CD4-positive, alpha-beta memory T cell (primary cell): ENCODE measurements around the gene TESK1. TPM values are rescaled to one million over a fixed set of nuclear protein-coding genes. Genes with fewer than 3 reads are reported as not detected.

Experiments used
- CTCF ChIA-PET: fragments of 350-600 bp; sonication (Branson Sonifier 250); formaldehyde crosslinking; loops from one replicate; lab custom pipeline; 2021; ENCODE audit warnings: inconsistent platforms; ENCODE audit not compliant: partially characterized antibody; lab: Charles Lee
- POLR2A ChIA-PET: fragments of 350-600 bp; sonication (Branson Sonifier 250); formaldehyde crosslinking; loops from one replicate; lab custom pipeline; 2021; ENCODE audit not compliant: partially characterized antibody; lab: Charles Lee
- DNase-seq, 5 donors: peaks; one replicate each; pipeline versions ENCODE4 v3.0.0 to v3.0.0-alpha.2; 2020 to 2022; ENCODE audit warnings: mixed read lengths in 1 of 5
- H3K27ac ChIP-seq: one replicate; pipeline ENCODE4 v1.7.0; 2013; ENCODE audit warnings: low read depth, low read length
- H3K27me3 ChIP-seq: 2 replicates; pipeline ENCODE4 v1.7.0; 2013; ENCODE audit warnings: mild to moderate bottlenecking, low read length, moderate library complexity; ENCODE audit not compliant: insufficient read depth
- H3K36me3 ChIP-seq: 2 replicates; pipeline ENCODE4 v1.7.0; 2013; ENCODE audit warnings: mild to moderate bottlenecking, low read length, moderate library complexity; ENCODE audit not compliant: insufficient read depth
- H3K4me1 ChIP-seq: 2 replicates; pipeline ENCODE4 v1.7.0; 2013; ENCODE audit warnings: mild to moderate bottlenecking, low read length, moderate library complexity; ENCODE audit not compliant: insufficient read depth
- H3K4me3 ChIP-seq, 2 donors: one replicate each; pipeline ENCODE4 v1.7.0; 2013; ENCODE audit warnings: low read length in 2 of 2, mild to moderate bottlenecking in 1 of 2
- H3K9me3 ChIP-seq, 2 donors: one replicate each; pipeline ENCODE4 v1.7.0; 2013; ENCODE audit warnings: low read length in 2 of 2, control low read depth in 1 of 2; ENCODE audit not compliant: control insufficient read depth in 1 of 2
- H3K27ac Mint-ChIP-seq, 7 donors: one replicate each; pipeline ENCODE4 v1.8.0; 2020 to 2021; ENCODE audit warnings: mixed read lengths in 7 of 7, mild to moderate bottlenecking in 6 of 7, inconsistent platforms in 3 of 7, moderate library complexity in 3 of 7
- H3K27me3 Mint-ChIP-seq, 2 donors: one replicate each; pipeline ENCODE4 v1.8.0; 2020 to 2021; ENCODE audit warnings: mixed read lengths in 2 of 2
- H3K36me3 Mint-ChIP-seq, 2 donors: one replicate each; pipeline ENCODE4 v1.8.0; 2020 to 2021; ENCODE audit warnings: mixed read lengths in 2 of 2, inconsistent platforms in 1 of 2, mild to moderate bottlenecking in 1 of 2
- H3K4me1 Mint-ChIP-seq, 4 donors: one replicate each; pipeline ENCODE4 v1.8.0; 2020 to 2021; ENCODE audit warnings: mixed read lengths in 4 of 4, mild to moderate bottlenecking in 1 of 4
- H3K4me3 Mint-ChIP-seq, 8 donors: one replicate each; pipeline ENCODE4 v1.8.0; 2020 to 2021; ENCODE audit warnings: mixed read lengths in 8 of 8, mild to moderate bottlenecking in 7 of 8, moderate library complexity in 6 of 8, inconsistent platforms in 3 of 8
- H3K9me3 Mint-ChIP-seq, 8 donors: one replicate each; pipeline ENCODE4 v1.8.0; 2020 to 2021; ENCODE audit warnings: mixed read lengths in 8 of 8, mild to moderate bottlenecking in 5 of 8, inconsistent platforms in 3 of 8, moderate library complexity in 1 of 8
- intact Hi-C: fragments of 100-400 bp; cut with micrococcal nuclease; formaldehyde crosslinking; loops from one replicate; pipeline ENCODE4 v1.15.1; 2023
- polyA plus RNA-seq, 2 donors: library from polyadenylated mRNA; unstranded; fragments of 300-500 nt; fragmentation: Illumina TruSeq; gene quantifications; one replicate each; pipeline ENCODE4 v1.2.3, GENCODE V29; 2021
- total RNA-seq, 2 experiments: library from RNA; stranded (reverse); gene quantifications; one replicate each; pipeline ENCODE4 v1.2.3, GENCODE V29; 2021

Gene TESK1
- total RNA-seq (10 to 100 TPM; 48.9 to 53.5 TPM), polyA plus RNA-seq (10 to 100 TPM in 1 of 2 donors, 1 to 10 TPM in 1; 3.3 to 17.1 TPM)

- peak within 1 kb of the TSS; percentile 96 to 100 (median 99) for H3K27ac Mint-ChIP-seq
- H3K27me3 Mint-ChIP-seq = no peaks in the 10 kb centered on the region
- no peaks in the 10 kb centered on the region for H3K9me3 Mint-ChIP-seq
- H3K4me3 Mint-ChIP-seq = peak within 1 kb of the TSS; percentile 95 to 100 (median 98)
- intact Hi-C loops = loop anchor here (1.0 to 2.0 kb wide), 13 partner anchors 9 to 958 kb away; partner anchors contain the start of genes CCDC107, CREB3, GALT and GBA2
- peaks cover 15 to 25% of the 10 kb centered on the region in 2 donors for H3K36me3 Mint-ChIP-seq
- Histone ChIP-seq H3K27ac (peak within 1 kb of the TSS; percentile 85), H3K9me3 (no peaks in the 10 kb centered on the region), H3K27me3 (no peaks in the 10 kb centered on the region), H3K4me3 (peak within 1 kb of the TSS; percentile 75 to 84), H3K36me3 (peaks cover 17% of the 10 kb centered on the region), H3K4me1 (peaks cover 37% of the 10 kb centered on the region)
- H3K4me1 Mint-ChIP-seq = peaks cover 25 to 47% (median 32%) of the 10 kb centered on the region in 4 donors
- CTCF ChIA-PET = interaction anchor here (0.9 to 4.4 kb wide), 8 partner anchors 11 to 277 kb away, joined by 3 to 45 read pairs (median 14); partner anchors contain the start of genes CCDC107 and RMRP
- peak; percentile 80 to 84 (median 80) for DNase-seq
- POLR2A ChIA-PET = interaction anchor here (0.6 to 4.5 kb wide), 17 partner anchors 12 to 532 kb away, joined by 3 to 71 read pairs (median 6); partner anchors contain the start of genes ARHGEF39, CCDC107, CD72 and CREB3
These were observed at the start of gene TESK1 for GRCh38 chr9:35604578-35605350. TESK1 (plus strand) TSS chr9:35605262; CDS start chr9:35605620, 358 bp downstream.

GRCh38 chr9:35555881-35556280 is 49.2 kb upstream of the TESK1 start:
- ChIA-PET POLR2A (no interaction called here), CTCF (interaction anchor here (1.2 kb wide), 1 partner anchor 438 kb away, joined by 3 read pairs; no protein-coding TSS in a partner anchor)
- DNase-seq = no peak
- Mint-ChIP-seq H3K4me3 (no peak overlapping the region), H3K27ac (peak overlapping the region in 1 of 7 donors; percentile 8), H3K4me1 (no peaks in the 10 kb centered on the region), H3K27me3 (no peaks in the 10 kb centered on the region), H3K36me3 (no peaks in the 10 kb centered on the region), H3K9me3 (no peaks in the 10 kb centered on the region)
- Histone ChIP-seq H3K36me3 (no peaks in the 10 kb centered on the region), H3K9me3 (no peaks in the 10 kb centered on the region), H3K27ac (no peak overlapping the region), H3K4me1 (no peaks in the 10 kb centered on the region), H3K4me3 (no peak overlapping the region), H3K27me3 (no peaks in the 10 kb centered on the region)
- intact Hi-C loops = no loop called here

GRCh38 chr9:35556776-35557175 is 48.3 kb upstream of the TESK1 start:
- POLR2A ChIA-PET = no interaction called here
- no peak for DNase-seq
- Histone ChIP-seq H3K9me3 (no peaks in the 10 kb centered on the region), H3K4me1 (no peaks in the 10 kb centered on the region), H3K4me3 (no peak overlapping the region), H3K27me3 (no peaks in the 10 kb centered on the region), H3K36me3 (no peaks in the 10 kb centered on the region), H3K27ac (no peak overlapping the region)
- H3K4me3 Mint-ChIP-seq = no peak overlapping the region
- intact Hi-C loops = no loop called here
- CTCF ChIA-PET = interaction anchor here (1.2 kb wide), 1 partner anchor 439 kb away, joined by 3 read pairs; no protein-coding TSS in a partner anchor
- H3K36me3 Mint-ChIP-seq = no peaks in the 10 kb centered on the region
- H3K27me3 Mint-ChIP-seq = no peaks in the 10 kb centered on the region
- no peaks in the 10 kb centered on the region for H3K9me3 Mint-ChIP-seq
- H3K27ac Mint-ChIP-seq = peak overlapping the region in 1 of 7 donors; percentile 19
- H3K4me1 Mint-ChIP-seq = no peaks in the 10 kb centered on the region

GRCh38 chr9:35557320-35557719 is 47.7 kb upstream of the TESK1 start:
- Mint-ChIP-seq H3K9me3 (no peaks in the 10 kb centered on the region), H3K4me3 (no peak overlapping the region), H3K4me1 (no peaks in the 10 kb centered on the region), H3K27me3 (no peaks in the 10 kb centered on the region), H3K27ac (peak overlapping the region in 1 of 7 donors; percentile 19), H3K36me3 (no peaks in the 10 kb centered on the region)
- Histone ChIP-seq H3K9me3 (no peaks in the 10 kb centered on the region), H3K4me3 (no peak overlapping the region), H3K27ac (no peak overlapping the region), H3K4me1 (no peaks in the 10 kb centered on the region), H3K36me3 (no peaks in the 10 kb centered on the region), H3K27me3 (no peaks in the 10 kb centered on the region)
- intact Hi-C loops = no loop called here
- ChIA-PET POLR2A (no interaction called here), CTCF (interaction anchor here (1.2 kb wide), 1 partner anchor 439 kb away, joined by 3 read pairs; no protein-coding TSS in a partner anchor)
- DNase-seq = no peak

- H3K4me3 ChIP-seq = no peak overlapping the region
- POLR2A ChIA-PET = no interaction called here
- Mint-ChIP-seq H3K27ac (no peak overlapping the region), H3K4me3 (no peak overlapping the region), H3K27me3 (no peaks in the 10 kb centered on the region), H3K9me3 (no peaks in the 10 kb centered on the region), H3K36me3 (no peaks in the 10 kb centered on the region), H3K4me1 (no peaks in the 10 kb centered on the region)
- intact Hi-C loops = no loop called here
- CTCF ChIA-PET = no interaction called here
- H3K36me3 ChIP-seq = no peaks in the 10 kb centered on the region
- DNase-seq = no peak
- no peak overlapping the region for H3K27ac ChIP-seq
- H3K4me1 ChIP-seq = no peaks in the 10 kb centered on the region
- no peaks in the 10 kb centered on the region for H3K9me3 ChIP-seq
- no peaks in the 10 kb centered on the region for H3K27me3 ChIP-seq
These were observed 46.9 kb upstream of the TESK1 start for GRCh38 chr9:35558185-35558584.

GRCh38 chr9:35559792-35560530 is 45.1 kb upstream of the TESK1 start:
- Histone ChIP-seq H3K9me3 (no peaks in the 10 kb centered on the region), H3K4me3 (no peak overlapping the region), H3K27me3 (no peaks in the 10 kb centered on the region), H3K36me3 (no peaks in the 10 kb centered on the region), H3K4me1 (no peaks in the 10 kb centered on the region), H3K27ac (no peak overlapping the region)
- ChIA-PET POLR2A (no interaction called here), CTCF (no interaction called here)
- Mint-ChIP-seq H3K4me3 (no peak overlapping the region), H3K27me3 (no peaks in the 10 kb centered on the region), H3K27ac (no peak overlapping the region), H3K4me1 (no peaks in the 10 kb centered on the region), H3K36me3 (peaks cover 0 to 4% of the 10 kb centered on the region in 2 donors), H3K9me3 (no peaks in the 10 kb centered on the region)
- DNase-seq = no peak
- intact Hi-C loops = no loop called here
